ENCODE results near the gene SMIM28. TPM values are rescaled to one million over a fixed set of nuclear protein-coding genes. Genes with fewer than 3 reads are reported as not detected.

The SMIM28 gene
- total RNA-seq, 4 donors from 2014 or later, result not detected

GRCh38 chr6:138415125-138415524 is 37.4 kb downstream of the SMIM28 start:
- DNase-seq, result no peak
- Histone ChIP-seq H3K4me3 (no peak overlapping the region), H3K4me1 (no peaks in the 10 kb centered on the region), H3K9me3 (no peaks in the 10 kb centered on the region), H3K27me3 (no peaks in the 10 kb centered on the region), H3K27ac (no peak overlapping the region), H3K36me3 (peaks cover 0 to 50% (median 0%) of the 10 kb centered on the region in 3 donors)
- no peak for TF ChIP-seq CTCF (IDR thresholded peaks at IDR 0.05)
- no peak for TF ChIP-seq POLR2A (IDR thresholded peaks at IDR 0.05)

GRCh38 chr6:138416206-138416605 is 38.5 kb downstream of the SMIM28 start:
- H3K4me3 ChIP-seq, result no peak overlapping the region
- H3K9me3 ChIP-seq, result no peaks in the 10 kb centered on the region
- H3K4me1 ChIP-seq, result no peaks in the 10 kb centered on the region
- H3K36me3 ChIP-seq, result peaks cover 0 to 39% (median 0%) of the 10 kb centered on the region in 3 donors
- DNase-seq, result no peak
- no peaks in the 10 kb centered on the region for H3K27me3 ChIP-seq
- no peak overlapping the region for H3K27ac ChIP-seq
- no peak for TF ChIP-seq POLR2A (IDR thresholded peaks at IDR 0.05)
- no peak for TF ChIP-seq CTCF (IDR thresholded peaks at IDR 0.05)

GRCh38 chr6:138417493-138418117 is 39.9 kb downstream of the SMIM28 start:
- Histone ChIP-seq H3K9me3 (no peaks in the 10 kb centered on the region), H3K36me3 (peaks cover 0 to 30% (median 0%) of the 10 kb centered on the region in 3 donors), H3K27me3 (no peaks in the 10 kb centered on the region), H3K4me1 (no peaks in the 10 kb centered on the region), H3K27ac (no peak overlapping the region), H3K4me3 (no peak overlapping the region)
- DNase-seq, result no peak
- TF ChIP-seq CTCF (IDR thresholded peaks at IDR 0.05), result no peak
- TF ChIP-seq POLR2A (IDR thresholded peaks at IDR 0.05), result no peak

- Histone ChIP-seq H3K27ac (no peak overlapping the region), H3K9me3 (no peaks in the 10 kb centered on the region), H3K4me1 (no peaks in the 10 kb centered on the region), H3K27me3 (no peaks in the 10 kb centered on the region), H3K36me3 (peaks cover 0 to 24% (median 0%) of the 10 kb centered on the region in 3 donors), H3K4me3 (no peak overlapping the region)
- TF ChIP-seq CTCF (IDR thresholded peaks at IDR 0.05) (no peak), POLR2A (IDR thresholded peaks at IDR 0.05) (no peak)
- DNase-seq, result no peak
These were observed 40.5 kb downstream of the SMIM28 start for GRCh38 chr6:138418118-138418742.

GRCh38 chr6:138419766-138420165 is 42.1 kb downstream of the SMIM28 start:
- Histone ChIP-seq H3K27me3 (no peaks in the 10 kb centered on the region), H3K36me3 (peaks cover 0 to 21% (median 0%) of the 10 kb centered on the region in 3 donors), H3K27ac (no peak overlapping the region), H3K4me3 (no peak overlapping the region), H3K9me3 (no peaks in the 10 kb centered on the region), H3K4me1 (no peaks in the 10 kb centered on the region)
- TF ChIP-seq CTCF (IDR thresholded peaks at IDR 0.05) (no peak), POLR2A (IDR thresholded peaks at IDR 0.05) (no peak)
- DNase-seq, result no peak

Data from Peyer's patch (tissue), 4 donors.